HEK293T (cell line): ENCODE results near the gene CTSW.

ENCODE experiments used
- CTCF ChIA-PET: fragments of 350-600 bp; formaldehyde crosslinking; extraction: SDS; loops from one replicate; lab custom pipeline; 2021; ENCODE audit warnings: antibody characterized with exemption, inconsistent platforms; lab: Yijun Ruan, JAX
- POLR2A ChIA-PET: fragments of 350-600 bp; formaldehyde crosslinking; extraction: SDS; loops from one replicate; lab custom pipeline; 2020; ENCODE audit warnings: antibody characterized with exemption, inconsistent platforms; lab: Yijun Ruan, JAX
- DNase-seq: peaks from one replicate; pipeline ENCODE4 v3.0.0; 2012; ENCODE audit warnings: mixed read lengths; ENCODE audit errors: extremely low spot score
- ARNT ChIP-seq: fragments of 450-650 bp; IDR thresholded peaks from 2 replicates; pipeline ENCODE4 v1.6.1; 2017; ENCODE audit warnings: mild to moderate bottlenecking
- BHLHE40 ChIP-seq: fragments of 450-650 bp; IDR thresholded peaks from 2 replicates; pipeline ENCODE4 v1.6.1; 2016; ENCODE audit warnings: mild to moderate bottlenecking, moderate library complexity, borderline replicate concordance
- CTBP1 ChIP-seq: fragments of 450-650 bp; IDR thresholded peaks from 2 replicates; pipeline ENCODE4 v1.6.1; 2016; ENCODE audit warnings: borderline replicate concordance
- ELF4 ChIP-seq: fragments of 450-650 bp; IDR thresholded peaks from 2 replicates; pipeline ENCODE4 v1.6.1; 2017; ENCODE audit warnings: antibody characterized with exemption
- FOXA1 ChIP-seq: fragments of 450-650 bp; IDR thresholded peaks from 2 replicates; pipeline ENCODE4 v1.6.1; 2016; ENCODE audit warnings: mild to moderate bottlenecking
- FOXK2 ChIP-seq: fragments of 450-650 bp; IDR thresholded peaks from 2 replicates; pipeline ENCODE4 v1.6.1; 2016; ENCODE audit warnings: mild to moderate bottlenecking
- FOXM1 ChIP-seq: fragments of 450-650 bp; IDR thresholded peaks from 2 replicates; pipeline ENCODE4 v1.6.1; 2017; ENCODE audit warnings: mild to moderate bottlenecking, borderline replicate concordance
- HDGF ChIP-seq: fragments of 450-650 bp; IDR thresholded peaks from 2 replicates; pipeline ENCODE4 v1.6.1; 2017; ENCODE audit warnings: antibody characterized with exemption, borderline replicate concordance
- L3MBTL2 ChIP-seq: fragments of 450-650 bp; conservative IDR thresholded peaks from 2 replicates; pipeline ENCODE4 v1.6.1; 2016; ENCODE audit warnings: mild to moderate bottlenecking
- LEF1 ChIP-seq: fragments of 450-650 bp; IDR thresholded peaks from 2 replicates; pipeline ENCODE4 v1.6.1; 2017; ENCODE audit warnings: mild to moderate bottlenecking, borderline replicate concordance
- NFRKB ChIP-seq: fragments of 450-650 bp; IDR thresholded peaks from 2 replicates; pipeline ENCODE4 v1.6.1; 2016; ENCODE audit warnings: mild to moderate bottlenecking, moderate library complexity
- PKNOX1 ChIP-seq: fragments of 450-650 bp; IDR thresholded peaks from 2 replicates; pipeline ENCODE4 v1.6.1; 2016
- SP1 ChIP-seq: fragments of 450-650 bp; IDR thresholded peaks from 2 replicates; pipeline ENCODE4 v1.6.1; 2017
- SUZ12 ChIP-seq: fragments of 450-650 bp; IDR thresholded peaks from 2 replicates; pipeline ENCODE4 v1.6.1; 2016; ENCODE audit warnings: mild to moderate bottlenecking
- TARDBP ChIP-seq: fragments of 450-650 bp; IDR thresholded peaks from 2 replicates; pipeline ENCODE4 v1.6.1; 2016
- ZNF384 ChIP-seq: fragments of 450-650 bp; IDR thresholded peaks from 2 replicates; pipeline ENCODE4 v1.6.1; 2016

The CTSW gene

GRCh38 chr11:65851811-65852507, 27.7 kb upstream of the CTSW start:
- ChIA-PET POLR2A (interaction anchor here (2.1 to 7.1 kb wide), 3 partner anchors 8 to 37 kb away, joined by 6 to 44 read pairs (median 14); partner anchors contain the start of genes CCDC85B, FIBP and MUS81), CTCF (interaction anchor here (0.6 to 3.4 kb wide), 4 partner anchors 8 to 146 kb away, joined by 3 to 19 read pairs (median 4); partner anchors contain the start of gene MUS81)
- TF ChIP-seq LEF1 (no peak), ARNT (no peak), CTBP1 (no peak), L3MBTL2 (no peak)
- no peak for DNase-seq

GRCh38 chr11:65852508-65853245, 27.0 kb upstream of the CTSW start:
- POLR2A ChIA-PET, result interaction anchor here (2.1 to 7.1 kb wide), 2 partner anchors 7 to 36 kb away, joined by 14 to 44 read pairs; partner anchors contain the start of genes CCDC85B, FIBP and MUS81
- CTCF ChIA-PET, result interaction anchor here (0.7 kb wide), 1 partner anchor 14 kb away, joined by 5 read pairs; no protein-coding TSS in a partner anchor
- TF ChIP-seq ELF4 (no peak), CTBP1 (no peak), FOXK2 (no peak), HDGF (no peak), FOXA1 (no peak), ARNT (no peak), FOXM1 (no peak), TARDBP (no peak), SP1 (no peak), LEF1 (no peak), L3MBTL2 (no peak), SUZ12 (no peak), ZNF384 (no peak), BHLHE40 (no peak), PKNOX1 (no peak), NFRKB (no peak)
- DNase-seq, result no peak

- TF ChIP-seq SUZ12, result no peak
- no peak for TF ChIP-seq TARDBP
- TF ChIP-seq CTBP1, result no peak
- ChIA-PET POLR2A (interaction anchor here (2.1 kb wide), 1 partner anchor 36 kb away, joined by 14 read pairs; the partner anchor contains the start of genes CCDC85B and FIBP), CTCF (no interaction called here)
- no peak for DNase-seq
These were observed 26.2 kb upstream of the CTSW start for GRCh38 chr11:65853246-65853979.

- CTCF ChIA-PET, result no interaction called here
- POLR2A ChIA-PET, result interaction anchor here (2.1 kb wide), 1 partner anchor 35 kb away, joined by 14 read pairs; the partner anchor contains the start of genes CCDC85B and FIBP
- TF ChIP-seq HDGF, result no peak
- TF ChIP-seq ELF4, result no peak
- no peak for TF ChIP-seq FOXM1
- TF ChIP-seq SUZ12, result no peak
- TF ChIP-seq FOXA1, result no peak
- DNase-seq, result no peak
These were observed 25.5 kb upstream of the CTSW start for GRCh38 chr11:65854161-65854592.

- no peak for DNase-seq
- POLR2A ChIA-PET, result interaction anchor here (17.2 kb wide), 1 partner anchor 34 kb away, joined by 289 read pairs; the partner anchor contains the start of genes CCDC85B and FIBP
- TF ChIP-seq HDGF, result no peak
- TF ChIP-seq TARDBP, result no peak
- TF ChIP-seq FOXK2, result no peak
- TF ChIP-seq LEF1, result no peak
- no peak for TF ChIP-seq CTBP1
- no peak for TF ChIP-seq FOXA1
- TF ChIP-seq SP1, result no peak
- no peak for TF ChIP-seq L3MBTL2
- TF ChIP-seq SUZ12, result no peak
- TF ChIP-seq ELF4, result no peak
- TF ChIP-seq PKNOX1, result no peak
- no peak for TF ChIP-seq NFRKB
- TF ChIP-seq FOXM1, result no peak
- TF ChIP-seq ARNT, result no peak
- no peak for TF ChIP-seq ZNF384
- TF ChIP-seq BHLHE40, result no peak
- CTCF ChIA-PET, result no interaction called here
These were observed 24.5 kb upstream of the CTSW start for GRCh38 chr11:65854852-65855837.
